Testis (tissue), 3 donors: ENCODE results near the gene ACTR1A. TPM values are rescaled to one million over a fixed set of nuclear protein-coding genes. Genes with fewer than 3 reads are reported as not detected.

Experiments used
- DNase-seq: peaks from one replicate; pipeline ENCODE4 v3.0.0-alpha.2; 2019
- H3K27ac ChIP-seq, 2 donors: fragments of 200-600 bp; sonication (generic); one replicate each; pipeline ENCODE4 v1.5.1; 2019
- H3K27me3 ChIP-seq: fragments of 200-600 bp; sonication (generic); one replicate; pipeline ENCODE4 v1.5.1; 2019
- H3K36me3 ChIP-seq: fragments of 200-600 bp; sonication (generic); one replicate; pipeline ENCODE4 v1.5.1; 2017; ENCODE audit warnings: low read depth; ENCODE audit errors: missing control alignments
- H3K4me1 ChIP-seq: fragments of 200-600 bp; sonication (generic); one replicate; pipeline ENCODE4 v1.5.1; 2019
- H3K4me3 ChIP-seq, 2 donors: fragments of 200-600 bp; sonication (generic); one replicate each; pipeline ENCODE4 v1.5.1; 2017 to 2019
- H3K9me3 ChIP-seq: fragments of 200-600 bp; sonication (generic); one replicate; pipeline ENCODE4 v1.5.1; 2017
- POLR2A ChIP-seq: fragments of 450-650 bp; IDR thresholded peaks from one replicate; pipeline ENCODE4 v1.6.1; 2017; ENCODE audit warnings: antibody characterized with exemption, mild to moderate bottlenecking, moderate library complexity
- WGBS, 2 donors: methylation state at CpG; one replicate each; pipeline ENCODE4 v1.1.5; 2018; 5-methylcytosine and 5-hydroxymethylcytosine counted together
- intact Hi-C: fragments of 100-400 bp; cut with DNase I; formaldehyde crosslinking; loops from one replicate; pipeline ENCODE4 v1.15.1; 2023; ENCODE audit warnings: low total_unique reads
- polyA plus RNA-seq: library from polyadenylated mRNA; stranded (reverse); fragments of 350-450 nt; fragmentation: Illumina TruSeq; extraction: RNeasy Lipid Tissue Mini Kit (QIAGEN cat#74804); gene quantifications from one replicate; pipeline ENCODE4 v1.2.3, GENCODE V29; 2014; ENCODE audit warnings: low read depth, low replicate concordance; ENCODE audit not compliant: insufficient read depth
- total RNA-seq, 2 donors: library from RNA; depleted of rRNA; stranded (reverse); fragments of >200 nt; gene quantifications; one replicate each; pipeline ENCODE4 v1.2.3, GENCODE V29; 2016
- TF ChIP-seq, protein P1 (sequence below), 3 experiments: fragments of 450-650 bp in 2 of 3; fragments of 200-600 bp in 1 of 3; sonication (generic) in 1 of 3; IDR thresholded peaks; one replicate each; pipeline ENCODE4 v1.5.1; 2016 to 2019; ENCODE audit warnings: antibody characterized with exemption in 3 of 3, mild to moderate bottlenecking in 2 of 3, moderate library complexity in 1 of 3

ACTR1A gene
- total and polyA plus RNA-seq, 3 donors from 2014 or later = 97.6 to 126 (median 97.7) TPM

DNA sequence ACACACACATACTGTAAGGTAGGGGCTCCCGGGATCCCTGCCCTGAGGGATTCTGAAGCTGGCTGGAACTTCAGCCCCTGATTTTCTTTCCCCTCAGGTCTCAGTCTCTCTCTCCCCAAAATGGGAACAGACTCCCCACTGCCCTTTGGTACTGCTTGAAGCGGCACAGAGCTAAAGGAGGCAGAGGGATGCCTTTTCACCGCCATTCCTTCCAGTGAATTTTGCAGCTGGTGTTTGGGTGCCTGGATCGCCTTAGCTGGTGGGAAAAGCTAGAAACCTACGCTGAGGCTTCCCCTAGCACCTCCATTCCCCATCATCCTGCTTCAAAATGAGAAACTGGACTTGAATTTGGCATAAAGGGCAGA lies 67.4 kb downstream of the ACTR1A start:
- no peak for DNase-seq
- Histone ChIP-seq H3K27ac (peak overlapping the region; percentile 31 to 59), H3K9me3 (no peaks in the 10 kb centered on the region), H3K4me3 (peak overlapping the region in 1 of 2 donors; percentile 31), H3K27me3 (no peaks in the 10 kb centered on the region), H3K36me3 (no peaks in the 10 kb centered on the region), H3K4me1 (peaks cover 21% of the 10 kb centered on the region)
- intact Hi-C loops = no loop called here
- TF ChIP-seq POLR2A = no peak
- TF ChIP-seq, protein P1, sequence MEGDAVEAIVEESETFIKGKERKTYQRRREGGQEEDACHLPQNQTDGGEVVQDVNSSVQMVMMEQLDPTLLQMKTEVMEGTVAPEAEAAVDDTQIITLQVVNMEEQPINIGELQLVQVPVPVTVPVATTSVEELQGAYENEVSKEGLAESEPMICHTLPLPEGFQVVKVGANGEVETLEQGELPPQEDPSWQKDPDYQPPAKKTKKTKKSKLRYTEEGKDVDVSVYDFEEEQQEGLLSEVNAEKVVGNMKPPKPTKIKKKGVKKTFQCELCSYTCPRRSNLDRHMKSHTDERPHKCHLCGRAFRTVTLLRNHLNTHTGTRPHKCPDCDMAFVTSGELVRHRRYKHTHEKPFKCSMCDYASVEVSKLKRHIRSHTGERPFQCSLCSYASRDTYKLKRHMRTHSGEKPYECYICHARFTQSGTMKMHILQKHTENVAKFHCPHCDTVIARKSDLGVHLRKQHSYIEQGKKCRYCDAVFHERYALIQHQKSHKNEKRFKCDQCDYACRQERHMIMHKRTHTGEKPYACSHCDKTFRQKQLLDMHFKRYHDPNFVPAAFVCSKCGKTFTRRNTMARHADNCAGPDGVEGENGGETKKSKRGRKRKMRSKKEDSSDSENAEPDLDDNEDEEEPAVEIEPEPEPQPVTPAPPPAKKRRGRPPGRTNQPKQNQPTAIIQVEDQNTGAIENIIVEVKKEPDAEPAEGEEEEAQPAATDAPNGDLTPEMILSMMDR (IDR thresholded peaks at IDR 0.05) = no peak
- 23 to 24% methylated on average over 3 to 5 of the region's 5 CpGs for WGBS, 2 donors

DNA sequence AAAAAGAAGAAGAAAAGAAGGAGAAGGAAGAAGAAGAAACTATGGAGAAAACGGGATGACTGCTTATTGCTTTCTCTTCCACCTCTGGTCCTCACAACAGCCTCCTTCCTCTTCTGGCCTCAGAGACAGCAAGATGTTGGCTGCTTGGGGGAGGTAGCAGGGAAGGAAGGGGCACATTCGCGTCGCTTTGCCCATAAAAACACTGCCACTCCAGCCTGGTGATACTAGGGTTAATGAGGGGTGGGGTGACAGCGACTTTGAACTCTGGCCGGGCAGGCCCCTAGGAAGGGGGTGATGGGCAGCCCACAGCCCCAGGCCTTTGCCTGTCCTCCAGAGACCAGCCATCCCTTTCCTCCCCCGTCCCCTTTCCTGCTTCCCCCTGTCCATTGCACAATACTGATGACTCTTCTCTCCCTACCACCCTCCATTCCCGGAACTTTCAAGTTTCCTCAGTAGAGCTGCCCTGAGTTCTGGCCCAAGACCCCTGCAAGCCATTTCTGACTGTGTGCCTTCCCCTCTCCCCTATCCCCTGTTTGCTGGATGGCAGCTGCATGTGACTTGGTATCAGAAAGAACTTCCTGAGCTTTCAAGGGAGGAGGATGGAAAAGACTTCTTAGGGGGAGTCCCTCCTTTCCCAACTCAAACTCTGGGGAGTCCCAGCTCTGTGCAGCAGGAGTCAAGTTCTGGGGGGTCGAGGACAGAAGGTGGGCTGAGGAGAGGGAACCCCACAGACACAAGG lies 67.9 kb downstream of the ACTR1A start:
- H3K4me1 ChIP-seq = peaks cover 21% of the 10 kb centered on the region
- no peaks in the 10 kb centered on the region for H3K36me3 ChIP-seq
- peak overlapping the region in 1 of 2 donors; percentile 59 for H3K27ac ChIP-seq
- no peak overlapping the region for H3K4me3 ChIP-seq
- no peaks in the 10 kb centered on the region for H3K27me3 ChIP-seq
- DNase-seq = no peak
- intact Hi-C loops = no loop called here
- TF ChIP-seq POLR2A = no peak
- TF ChIP-seq, protein P1 (IDR thresholded peaks at IDR 0.05) = no peak
- H3K9me3 ChIP-seq = no peaks in the 10 kb centered on the region
- WGBS, 2 donors = 45 to 47% methylated on average over 7 to 9 of the region's 9 CpGs

DNA sequence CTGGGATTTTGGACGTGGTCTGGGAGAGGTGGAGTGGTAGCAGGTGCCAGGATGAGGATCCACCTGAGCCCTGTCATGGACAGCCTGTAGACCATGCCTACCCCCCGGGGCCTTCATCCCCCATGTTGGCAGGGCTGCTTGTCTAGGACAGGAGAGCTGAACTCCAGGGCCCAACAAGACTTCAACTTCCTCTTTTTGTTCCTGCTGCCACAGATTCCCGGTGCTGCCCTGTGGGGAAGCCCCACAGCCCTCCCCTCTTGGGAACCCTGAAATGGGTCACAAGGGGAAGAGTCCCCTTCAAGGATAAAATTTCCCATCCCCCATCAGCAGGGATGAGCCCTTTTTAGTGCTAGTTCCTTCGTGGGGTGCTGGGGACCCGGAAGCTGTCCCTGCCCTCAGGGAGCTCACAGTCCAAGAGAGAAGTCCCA lies 68.9 kb downstream of the ACTR1A start:
- H3K4me3 ChIP-seq = no peak overlapping the region
- no peak overlapping the region for H3K27ac ChIP-seq
- no peak for DNase-seq
- WGBS, 2 donors = 24 to 66% methylated on average over 2 to 5 of the region's 5 CpGs
- TF ChIP-seq, protein P1 (IDR thresholded peaks at IDR 0.05) = no peak
- TF ChIP-seq POLR2A = no peak
- no peaks in the 10 kb centered on the region for H3K27me3 ChIP-seq
- H3K9me3 ChIP-seq = no peaks in the 10 kb centered on the region
- intact Hi-C loops = no loop called here
- H3K36me3 ChIP-seq = no peaks in the 10 kb centered on the region
- H3K4me1 ChIP-seq = peaks cover 21% of the 10 kb centered on the region

DNA sequence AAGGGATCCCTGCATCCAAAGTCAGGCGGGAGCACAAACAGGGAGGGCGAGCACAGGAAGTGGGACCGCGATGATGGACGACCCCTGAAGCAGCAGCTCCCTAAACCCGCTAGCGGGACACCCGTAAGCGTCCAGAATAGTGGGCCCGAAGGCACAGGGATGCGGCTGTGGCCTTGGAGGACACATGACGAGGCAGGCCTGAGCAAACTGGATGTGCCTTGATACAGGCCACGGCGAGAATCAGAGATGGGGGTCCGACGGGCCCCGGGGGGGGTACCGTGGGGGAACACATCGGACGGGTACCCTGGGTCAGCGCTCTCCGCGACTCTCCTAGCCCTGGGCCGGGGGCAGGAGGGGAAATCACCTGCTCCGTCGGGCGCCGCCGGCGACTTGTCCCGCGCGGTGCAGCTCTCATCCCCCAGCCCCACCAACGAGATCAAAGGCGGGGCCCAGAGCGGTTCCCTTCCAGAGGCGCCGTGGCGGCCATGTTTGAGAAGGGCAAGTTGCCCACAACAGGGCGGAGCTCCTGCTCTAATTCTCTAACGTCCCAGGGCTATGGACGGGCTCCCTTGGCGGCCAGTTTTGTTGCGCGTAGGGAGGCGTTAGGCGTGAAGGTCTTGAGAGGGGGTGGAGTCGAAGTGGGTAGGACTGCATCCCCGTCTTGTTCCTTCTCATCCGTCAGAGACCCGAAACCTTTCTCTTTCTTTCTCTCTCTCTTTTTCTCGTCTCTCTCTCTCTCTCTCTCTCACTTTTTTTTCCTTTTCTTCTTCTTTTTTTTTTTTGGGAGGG lies 70.2 kb downstream of the ACTR1A start, which contains the start of gene CUEDC2:
TSS of gene CUEDC2 (minus strand) at position 413 of the 789 bp plus-strand sequence. CDS start 7,386 bp downstream, outside the sequence.
- no peaks in the 10 kb centered on the region for H3K36me3 ChIP-seq
- no peak for TF ChIP-seq POLR2A
- TF ChIP-seq, protein P1 (IDR thresholded peaks at IDR 0.05) = peak in 2 of 3 experiments; percentile 2 to 18
- 0 to 1% methylated on average over 27 to 50 of the region's 52 CpGs for WGBS, 2 donors
- H3K4me1 ChIP-seq = peaks cover 21% of the 10 kb centered on the region
- no peaks in the 10 kb centered on the region for H3K9me3 ChIP-seq
- DNase-seq = peak; percentile 98
- no peaks in the 10 kb centered on the region for H3K27me3 ChIP-seq
- intact Hi-C loops = no loop called here
- H3K27ac ChIP-seq = peak within 1 kb of the TSS; percentile 73 to 87
- H3K4me3 ChIP-seq = peak within 1 kb of the TSS; percentile 84 to 96
